GM12875 (cell line): ENCODE measurements around the gene PIWIL4.
"Not testable (repeated sequence)": the region's sequence is repeated elsewhere in the genome, so short reads cannot be mapped to it uniquely, and the experiment has no call there.

ENCODE experiments used
- H3K4me3 ChIP-seq: one replicate; pipeline ENCODE4 v1.5.1; 2011; ENCODE audit warnings: low read depth, low read length, control low read depth
- TF ChIP-seq, protein P1 (sequence below): IDR thresholded peaks from 2 replicates; pipeline ENCODE4 v1.5.1; 2011; ENCODE audit warnings: low read depth, mild to moderate bottlenecking, control low read depth, inconsistent platforms, low read length, moderate library complexity, borderline replicate concordance; ENCODE audit not compliant: insufficient read depth

PIWIL4 gene

DNA sequence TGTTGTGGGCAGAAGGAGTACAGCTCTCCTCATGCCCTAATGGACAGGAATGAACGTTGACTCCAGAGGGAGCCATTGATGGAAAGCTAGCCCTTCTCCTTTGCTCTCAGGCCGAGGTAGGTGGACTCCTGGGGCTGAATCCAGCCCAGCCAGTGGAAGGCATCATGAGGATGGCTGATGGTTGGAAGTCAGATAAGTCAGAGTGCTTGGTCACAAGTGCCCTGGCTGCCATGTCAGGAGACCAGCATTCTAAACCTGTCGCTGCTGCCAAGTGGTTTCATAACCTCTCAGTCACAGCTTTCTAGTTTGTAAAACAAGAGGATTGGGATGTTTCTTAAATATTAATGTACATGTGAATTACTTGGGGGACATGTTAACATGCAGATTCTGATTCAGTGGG lies 32.3 kb downstream of the PIWIL4 start:
- no peak overlapping the region for H3K4me3 ChIP-seq
- TF ChIP-seq, protein P1, sequence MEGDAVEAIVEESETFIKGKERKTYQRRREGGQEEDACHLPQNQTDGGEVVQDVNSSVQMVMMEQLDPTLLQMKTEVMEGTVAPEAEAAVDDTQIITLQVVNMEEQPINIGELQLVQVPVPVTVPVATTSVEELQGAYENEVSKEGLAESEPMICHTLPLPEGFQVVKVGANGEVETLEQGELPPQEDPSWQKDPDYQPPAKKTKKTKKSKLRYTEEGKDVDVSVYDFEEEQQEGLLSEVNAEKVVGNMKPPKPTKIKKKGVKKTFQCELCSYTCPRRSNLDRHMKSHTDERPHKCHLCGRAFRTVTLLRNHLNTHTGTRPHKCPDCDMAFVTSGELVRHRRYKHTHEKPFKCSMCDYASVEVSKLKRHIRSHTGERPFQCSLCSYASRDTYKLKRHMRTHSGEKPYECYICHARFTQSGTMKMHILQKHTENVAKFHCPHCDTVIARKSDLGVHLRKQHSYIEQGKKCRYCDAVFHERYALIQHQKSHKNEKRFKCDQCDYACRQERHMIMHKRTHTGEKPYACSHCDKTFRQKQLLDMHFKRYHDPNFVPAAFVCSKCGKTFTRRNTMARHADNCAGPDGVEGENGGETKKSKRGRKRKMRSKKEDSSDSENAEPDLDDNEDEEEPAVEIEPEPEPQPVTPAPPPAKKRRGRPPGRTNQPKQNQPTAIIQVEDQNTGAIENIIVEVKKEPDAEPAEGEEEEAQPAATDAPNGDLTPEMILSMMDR: no peak

DNA sequence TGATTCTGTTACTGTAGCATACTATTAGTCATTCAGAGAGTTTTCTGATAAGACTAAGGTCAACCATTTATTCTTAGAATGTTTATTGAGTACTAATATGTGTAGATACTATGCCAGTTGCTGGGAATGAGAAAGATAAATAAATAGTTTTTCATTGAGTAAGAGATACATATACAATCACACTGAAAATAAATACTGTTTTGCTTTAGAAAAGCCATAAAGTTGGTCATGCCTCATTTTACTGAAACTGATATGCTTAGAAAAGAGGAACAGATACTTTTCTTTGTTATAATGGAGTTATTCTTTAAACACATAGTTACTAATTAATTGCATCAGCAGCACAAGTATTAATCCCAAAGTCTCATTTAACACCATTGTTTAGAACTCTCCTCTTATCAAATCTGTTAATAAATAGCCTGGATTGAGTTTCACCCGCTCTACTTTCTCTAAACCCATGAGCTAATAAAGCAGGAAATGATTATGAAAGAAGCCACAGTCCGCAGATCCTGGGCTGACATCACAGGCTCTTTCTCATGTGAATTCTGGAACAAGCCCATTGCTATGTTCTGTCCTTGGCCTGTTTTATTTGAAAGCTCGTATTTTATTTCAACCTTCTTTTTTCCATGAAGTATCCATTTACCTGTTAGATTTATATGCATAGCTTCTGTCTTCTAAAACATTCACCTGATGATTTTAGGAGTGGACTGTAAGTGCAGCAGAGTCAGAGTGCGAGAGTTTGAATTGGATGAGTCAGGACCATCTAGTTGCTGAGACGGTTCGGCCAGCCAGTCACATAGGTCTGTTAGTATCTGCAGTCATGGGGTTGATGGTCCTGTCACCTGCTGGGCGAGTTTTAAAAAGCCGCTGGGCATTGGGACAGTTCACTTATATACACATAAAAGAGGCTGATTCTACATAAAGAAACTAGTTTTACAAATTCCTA lies 35.5 kb downstream of the PIWIL4 start:
- TF ChIP-seq, protein P1: peak; percentile 36; the same call in 1 of the 2 replicates
- no peak overlapping the region for H3K4me3 ChIP-seq

DNA sequence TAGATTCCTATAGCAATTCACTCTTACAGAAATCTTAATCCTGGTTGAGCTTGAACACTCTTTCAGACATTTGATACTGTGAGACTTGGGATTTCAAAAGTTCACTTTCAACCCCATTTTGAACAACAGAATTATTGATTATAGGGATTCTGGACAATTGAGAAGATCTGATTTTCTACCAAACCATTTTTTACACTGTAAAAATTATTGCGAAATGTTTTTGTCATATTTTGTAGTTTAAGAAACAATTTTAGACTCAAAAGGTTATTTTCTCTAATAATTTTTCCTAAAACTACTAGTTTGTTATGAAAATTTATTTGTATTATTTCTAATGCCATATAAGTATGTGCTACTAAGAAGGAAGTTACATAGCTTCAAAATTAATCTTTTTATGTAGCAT lies 36.4 kb downstream of the PIWIL4 start:
- H3K4me3 ChIP-seq: no peak overlapping the region
- TF ChIP-seq, protein P1: no peak

DNA sequence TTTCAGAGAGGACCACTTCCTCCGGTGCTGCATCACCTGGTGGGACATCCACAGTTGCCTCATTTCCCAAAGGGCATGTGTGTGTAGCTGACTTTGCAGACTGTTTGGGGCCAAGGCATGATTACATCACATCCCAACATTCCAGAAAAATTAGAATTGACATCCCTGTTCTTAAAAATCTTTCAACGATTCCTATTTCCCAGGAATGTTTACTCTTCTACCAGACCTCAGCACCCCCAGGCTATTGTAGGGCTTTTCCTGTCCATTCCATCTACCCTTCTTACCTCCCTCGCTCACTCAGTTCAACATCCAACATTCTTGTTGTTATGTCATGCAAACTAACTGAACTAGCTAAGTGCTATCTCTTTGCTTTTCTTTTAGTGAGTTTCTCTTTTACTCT lies 37.3 kb downstream of the PIWIL4 start:
- no peak overlapping the region for H3K4me3 ChIP-seq
- TF ChIP-seq, protein P1: no peak

DNA sequence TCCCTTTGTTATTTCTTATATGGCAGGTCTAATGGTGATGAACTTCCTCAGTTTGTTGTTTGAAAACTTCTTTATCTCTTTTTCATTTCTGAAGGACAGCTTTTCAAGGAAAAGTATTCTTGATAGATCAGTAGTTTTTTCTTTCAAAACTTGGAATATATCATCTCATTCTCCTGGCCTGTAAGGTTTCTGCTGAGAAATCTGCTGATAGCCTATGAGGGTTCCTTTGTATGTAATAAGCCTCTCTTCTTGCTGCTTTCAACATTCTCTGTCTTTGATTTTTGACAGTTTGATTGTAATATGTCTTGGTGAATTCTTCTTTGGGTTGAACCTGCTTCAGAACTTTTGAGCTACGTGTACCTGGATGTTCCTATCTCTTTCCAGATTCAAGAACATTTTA lies 46.0 kb downstream of the PIWIL4 start:
- TF ChIP-seq, protein P1: no peak
- no peak overlapping the region for H3K4me3 ChIP-seq

DNA sequence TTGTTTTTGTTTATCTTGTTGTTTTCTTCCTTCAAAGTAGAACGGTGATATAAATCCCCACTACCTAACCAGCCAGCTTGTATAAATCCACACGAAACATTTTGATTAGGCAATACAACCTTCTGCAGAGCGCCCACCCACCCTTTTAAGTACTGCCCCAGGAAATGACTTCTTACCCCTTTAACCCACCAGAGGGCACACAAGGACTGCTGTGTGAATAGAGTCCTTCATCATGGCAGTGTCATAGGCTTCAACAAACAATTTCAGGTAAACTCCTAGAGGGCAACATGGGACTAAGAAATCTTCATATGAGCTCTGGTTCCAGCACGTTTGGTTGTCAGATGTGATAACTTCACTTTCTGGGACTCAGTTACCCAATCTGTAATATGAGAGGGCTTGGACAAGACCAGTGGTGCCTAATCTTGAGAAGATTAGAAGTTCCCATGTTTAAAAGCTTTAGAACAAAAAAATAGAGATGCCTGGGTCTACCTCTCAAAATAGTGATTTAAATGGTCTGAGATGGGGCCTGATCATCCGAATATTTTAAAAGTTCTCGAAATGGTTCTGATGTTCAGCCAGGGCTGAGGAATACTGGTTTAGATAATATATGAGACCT lies 56.1 kb downstream of the PIWIL4 start:
- TF ChIP-seq, protein P1: peak; percentile 63
- H3K4me3 ChIP-seq: no peak overlapping the region

DNA sequence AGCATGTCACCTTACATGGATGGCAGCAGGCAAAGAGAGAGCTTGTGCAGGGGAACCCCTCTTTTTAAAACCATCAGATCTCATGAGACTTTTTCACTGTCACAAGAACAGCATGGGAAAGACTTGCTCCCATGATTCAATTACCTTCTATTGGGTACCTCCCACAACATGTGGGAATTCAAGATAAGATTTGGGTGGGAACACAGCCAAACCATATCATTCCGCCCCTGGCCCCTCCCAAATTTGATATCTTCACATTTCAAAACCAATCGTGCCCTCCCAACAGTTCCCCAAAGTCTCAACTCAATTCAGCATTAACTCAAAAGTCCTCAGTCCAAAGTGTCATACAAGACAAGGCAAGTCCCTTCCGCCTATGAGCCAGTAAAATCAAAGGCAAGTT lies 58.3 kb downstream of the PIWIL4 start:
- not testable (repeated sequence) for H3K4me3 ChIP-seq

DNA sequence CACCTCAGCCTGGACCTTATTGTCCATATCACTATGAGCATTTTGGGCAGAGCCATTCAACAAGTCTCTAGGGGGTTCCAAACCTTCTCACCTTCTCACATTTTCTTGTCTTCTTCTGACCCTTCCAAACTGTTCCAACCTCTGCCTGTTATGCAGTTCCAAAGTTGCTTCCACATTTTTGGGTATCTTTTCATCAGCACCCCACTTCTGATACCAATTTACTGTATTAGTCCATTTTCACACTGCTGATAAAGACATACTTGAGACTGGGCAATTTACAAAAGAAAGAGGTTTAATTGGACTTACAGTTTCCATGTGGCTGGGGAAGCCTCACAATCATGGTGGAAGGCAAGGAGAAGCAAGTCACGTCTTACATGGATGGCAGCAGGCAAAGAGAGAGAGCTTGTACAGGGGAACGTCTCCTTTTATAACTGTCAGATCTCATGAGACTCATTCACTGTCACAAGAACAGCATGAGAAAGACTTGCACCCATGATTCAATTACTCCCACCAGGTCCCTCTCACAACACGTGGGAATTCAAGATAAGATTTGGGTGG lies 59.9 kb downstream of the PIWIL4 start:
- H3K4me3 ChIP-seq: not testable (repeated sequence)
